ENCODE data around the gene SH2D3C.

Gene SH2D3C

GRCh38 chr9:127731938-127732337, 46.5 kb downstream of the SH2D3C start:
- H3K79me1 ChIP-seq (ENCODE audit: low read length) = peaks cover 6% of the 10 kb centered on the region
- no peak overlapping the region for H2AFZ ChIP-seq (ENCODE audit: insufficient read depth, low read length, poor library complexity)
- no peak overlapping the region for H3K23ac ChIP-seq (ENCODE audit: low read length)
- H2BK12ac ChIP-seq (ENCODE audit: low read length) = no peak overlapping the region
- H3K18ac ChIP-seq (ENCODE audit: low read length) = no peak overlapping the region
- H2AK5ac ChIP-seq (ENCODE audit: low read length) = no peak overlapping the region
- no peak overlapping the region for H3K27ac ChIP-seq (ENCODE audit: low read depth, low read length)
- peaks cover 2% of the 10 kb centered on the region for H3K79me2 ChIP-seq (ENCODE audit: control insufficient read depth, insufficient read depth, low read length, poor library complexity)
- H3K27me3 ChIP-seq (ENCODE audit: insufficient read depth, low read length) = no peaks in the 10 kb centered on the region
- H3K4me3 ChIP-seq (ENCODE audit: low read depth, low read length) = no peak overlapping the region
- H3K4me1 ChIP-seq (ENCODE audit: control insufficient read depth in 1 of 2, insufficient read depth in 2 of 2, low read length in 2 of 2) = peaks cover 4 to 5% of the 10 kb centered on the region in 2 experiments
- H4K91ac ChIP-seq (ENCODE audit: low read depth, low read length) = no peak overlapping the region
- H3K4me2 ChIP-seq (ENCODE audit: low read length) = no peak overlapping the region
- H4K8ac ChIP-seq (ENCODE audit: low read depth, low read length) = no peak overlapping the region
- DNase-seq = no peak
- H3K4ac ChIP-seq (ENCODE audit: low read depth, low read length) = no peak overlapping the region
- no peak overlapping the region for H4K12ac ChIP-seq (ENCODE audit: low read depth, low read length)
- WGBS (ENCODE audit: extremely low coverage, insufficient coverage, insufficient read length) = no CpG with 5 or more reads among the region's 16 CpGs
- H2BK120ac ChIP-seq (ENCODE audit: insufficient read depth, low read length, poor library complexity) = no peak overlapping the region
- no peak overlapping the region for H2BK5ac ChIP-seq (ENCODE audit: low read depth, low read length, poor library complexity)
- no peaks in the 10 kb centered on the region for H3K9me3 ChIP-seq (ENCODE audit: insufficient read depth, low read depth, low read length)
- H3K14ac ChIP-seq (ENCODE audit: low read length) = no peak overlapping the region
- no peak overlapping the region for H3K9ac ChIP-seq (ENCODE audit: low read length)
- no peaks in the 10 kb centered on the region for H3K36me3 ChIP-seq (ENCODE audit: control insufficient read depth in 1 of 2, insufficient read depth in 2 of 2, low read length in 2 of 2)

GRCh38 chr9:127730799-127731410, 47.6 kb downstream of the SH2D3C start:
- H3K9me3 ChIP-seq (ENCODE audit: insufficient read depth, low read depth, low read length) = peaks cover 2% of the 10 kb centered on the region
- H3K9ac ChIP-seq (ENCODE audit: low read length) = no peak overlapping the region
- H3K27ac ChIP-seq (ENCODE audit: low read depth, low read length) = no peak overlapping the region
- H3K79me2 ChIP-seq (ENCODE audit: control insufficient read depth, insufficient read depth, low read length, poor library complexity) = peaks cover 2% of the 10 kb centered on the region
- H3K79me1 ChIP-seq (ENCODE audit: low read length) = peaks cover 6% of the 10 kb centered on the region
- no peak overlapping the region for H3K14ac ChIP-seq (ENCODE audit: low read length)
- no peaks in the 10 kb centered on the region for H3K27me3 ChIP-seq (ENCODE audit: insufficient read depth, low read length)
- peaks cover 4 to 5% of the 10 kb centered on the region in 2 experiments for H3K4me1 ChIP-seq (ENCODE audit: control insufficient read depth in 1 of 2, insufficient read depth in 2 of 2, low read length in 2 of 2)
- no peak overlapping the region for H3K4ac ChIP-seq (ENCODE audit: low read depth, low read length)
- no peak overlapping the region for H2AK5ac ChIP-seq (ENCODE audit: low read length)
- no peak overlapping the region for H4K8ac ChIP-seq (ENCODE audit: low read depth, low read length)
- H2BK120ac ChIP-seq (ENCODE audit: insufficient read depth, low read length, poor library complexity) = no peak overlapping the region
- H3K4me2 ChIP-seq (ENCODE audit: low read length) = no peak overlapping the region
- H4K12ac ChIP-seq (ENCODE audit: low read depth, low read length) = no peak overlapping the region
- no peak overlapping the region for H4K91ac ChIP-seq (ENCODE audit: low read depth, low read length)
- H3K18ac ChIP-seq (ENCODE audit: low read length) = no peak overlapping the region
- no peaks in the 10 kb centered on the region for H3K36me3 ChIP-seq (ENCODE audit: control insufficient read depth in 1 of 2, insufficient read depth in 2 of 2, low read length in 2 of 2)
- H3K23ac ChIP-seq (ENCODE audit: low read length) = no peak overlapping the region
- DNase-seq = no peak
- no peak overlapping the region for H3K4me3 ChIP-seq (ENCODE audit: low read depth, low read length)
- no CpG with 5 or more reads among the region's 9 CpGs for WGBS (ENCODE audit: extremely low coverage, insufficient coverage, insufficient read length)
- H2BK12ac ChIP-seq (ENCODE audit: low read length) = no peak overlapping the region
- no peak overlapping the region for H2BK5ac ChIP-seq (ENCODE audit: low read depth, low read length, poor library complexity)
- no peak overlapping the region for H2AFZ ChIP-seq (ENCODE audit: insufficient read depth, low read length, poor library complexity)

GRCh38 chr9:127730262-127730661, 48.2 kb downstream of the SH2D3C start:
- Histone ChIP-seq H3K36me3 (ENCODE audit: control insufficient read depth in 1 of 2, insufficient read depth in 2 of 2, low read length in 2 of 2) (no peaks in the 10 kb centered on the region), H4K8ac (ENCODE audit: low read depth, low read length) (no peak overlapping the region), H3K4ac (ENCODE audit: low read depth, low read length) (no peak overlapping the region), H3K79me1 (ENCODE audit: low read length) (peaks cover 6% of the 10 kb centered on the region), H3K9me3 (ENCODE audit: insufficient read depth, low read depth, low read length) (peaks cover 2% of the 10 kb centered on the region), H3K27me3 (ENCODE audit: insufficient read depth, low read length) (no peaks in the 10 kb centered on the region), H3K14ac (ENCODE audit: low read length) (no peak overlapping the region), H3K23ac (ENCODE audit: low read length) (no peak overlapping the region), H4K91ac (ENCODE audit: low read depth, low read length) (no peak overlapping the region), H3K79me2 (ENCODE audit: control insufficient read depth, insufficient read depth, low read length, poor library complexity) (peaks cover 2% of the 10 kb centered on the region), H2BK120ac (ENCODE audit: insufficient read depth, low read length, poor library complexity) (no peak overlapping the region), H2BK12ac (ENCODE audit: low read length) (no peak overlapping the region), H3K9ac (ENCODE audit: low read length) (no peak overlapping the region), H2AFZ (ENCODE audit: insufficient read depth, low read length, poor library complexity) (no peak overlapping the region), H4K12ac (ENCODE audit: low read depth, low read length) (no peak overlapping the region), H2BK5ac (ENCODE audit: low read depth, low read length, poor library complexity) (no peak overlapping the region), H3K18ac (ENCODE audit: low read length) (no peak overlapping the region), H3K4me1 (ENCODE audit: control insufficient read depth in 1 of 2, insufficient read depth in 2 of 2, low read length in 2 of 2) (peaks cover 4 to 5% of the 10 kb centered on the region in 2 experiments), H3K4me3 (ENCODE audit: low read depth, low read length) (no peak overlapping the region), H2AK5ac (ENCODE audit: low read length) (no peak overlapping the region), H3K27ac (ENCODE audit: low read depth, low read length) (no peak overlapping the region), H3K4me2 (ENCODE audit: low read length) (no peak overlapping the region)
- DNase-seq = no peak
- no CpG with 5 or more reads among the region's 9 CpGs for WGBS (ENCODE audit: extremely low coverage, insufficient coverage, insufficient read length)

- Histone ChIP-seq H4K12ac (ENCODE audit: low read depth, low read length) (no peak overlapping the region), H4K91ac (ENCODE audit: low read depth, low read length) (no peak overlapping the region), H3K23ac (ENCODE audit: low read length) (no peak overlapping the region), H3K4me1 (ENCODE audit: control insufficient read depth in 1 of 2, insufficient read depth in 2 of 2, low read length in 2 of 2) (peaks cover 4 to 5% of the 10 kb centered on the region in 2 experiments), H3K4me3 (ENCODE audit: low read depth, low read length) (no peak overlapping the region), H3K9me3 (ENCODE audit: insufficient read depth, low read depth, low read length) (peaks cover 2% of the 10 kb centered on the region), H3K27ac (ENCODE audit: low read depth, low read length) (no peak overlapping the region), H2BK120ac (ENCODE audit: insufficient read depth, low read length, poor library complexity) (no peak overlapping the region), H3K14ac (ENCODE audit: low read length) (no peak overlapping the region), H4K8ac (ENCODE audit: low read depth, low read length) (no peak overlapping the region), H3K79me2 (ENCODE audit: control insufficient read depth, insufficient read depth, low read length, poor library complexity) (no peaks in the 10 kb centered on the region), H2AFZ (ENCODE audit: insufficient read depth, low read length, poor library complexity) (no peak overlapping the region), H3K27me3 (ENCODE audit: insufficient read depth, low read length) (no peaks in the 10 kb centered on the region), H3K4ac (ENCODE audit: low read depth, low read length) (no peak overlapping the region), H3K9ac (ENCODE audit: low read length) (no peak overlapping the region), H2AK5ac (ENCODE audit: low read length) (no peak overlapping the region), H2BK12ac (ENCODE audit: low read length) (no peak overlapping the region), H3K36me3 (ENCODE audit: control insufficient read depth in 1 of 2, insufficient read depth in 2 of 2, low read length in 2 of 2) (no peaks in the 10 kb centered on the region), H2BK5ac (ENCODE audit: low read depth, low read length, poor library complexity) (no peak overlapping the region), H3K18ac (ENCODE audit: low read length) (no peak overlapping the region), H3K79me1 (ENCODE audit: low read length) (peaks cover 2% of the 10 kb centered on the region), H3K4me2 (ENCODE audit: low read length) (no peak overlapping the region)
- WGBS (ENCODE audit: extremely low coverage, insufficient coverage, insufficient read length) = no CpG with 5 or more reads among the region's 18 CpGs
- no peak for DNase-seq
Observed at GRCh38 chr9:127729522-127730256, 48.8 kb downstream of the SH2D3C start.
